Stimulated activated CD4-positive, alpha-beta T cell treated with anti-CD3 and anti-CD28 coated beads, Interleukin-12 subunit alpha, Interleukin-12 subunit beta, amount 100 ng/mL, for 4 hours (primary cell): ENCODE results near the gene ALDH1A3.

Source experiments
- DNase-seq: peaks from one replicate; pipeline ENCODE4 v3.0.0-alpha.2; 2020

The ALDH1A3 gene

GRCh38 chr15:100902436-100903167, 23.0 kb downstream of the ALDH1A3 start:
- DNase-seq, result no peak

GRCh38 chr15:100903168-100903554, 23.5 kb downstream of the ALDH1A3 start:
- no peak for DNase-seq

- DNase-seq, result no peak
These were observed 26.2 kb downstream of the ALDH1A3 start for GRCh38 chr15:100905850-100906249.

- no peak for DNase-seq
These were observed 28.8 kb downstream of the ALDH1A3 start for GRCh38 chr15:100908466-100908865.

GRCh38 chr15:100909565-100909964, 29.9 kb downstream of the ALDH1A3 start:
- no peak for DNase-seq

GRCh38 chr15:100909989-100910955, 30.6 kb downstream of the ALDH1A3 start:
- DNase-seq, result no peak

- no peak for DNase-seq
These were observed 31.5 kb downstream of the ALDH1A3 start for GRCh38 chr15:100911086-100911485.

- DNase-seq, result no peak
These were observed 34.3 kb downstream of the ALDH1A3 start for GRCh38 chr15:100913961-100914360.

GRCh38 chr15:100914876-100915275, 35.2 kb downstream of the ALDH1A3 start:
- no peak for DNase-seq

- DNase-seq, result peak; percentile 72
These were observed 38.5 kb downstream of the ALDH1A3 start for GRCh38 chr15:100918034-100918689.

GRCh38 chr15:100918690-100919480, 39.3 kb downstream of the ALDH1A3 start, which contains the start of gene LRRK1:
Gene LRRK1 (plus strand): TSS chr15:100919357. CDS start chr15:100924633, 5,276 bp downstream.
- DNase-seq, result peak; percentile 11

- DNase-seq, result peak; percentile 18
These were observed 40.1 kb downstream of the ALDH1A3 start for GRCh38 chr15:100919481-100920405.

- DNase-seq, result no peak
These were observed 41.0 kb downstream of the ALDH1A3 start for GRCh38 chr15:100920516-100921135.

GRCh38 chr15:100922192-100923040, 42.8 kb downstream of the ALDH1A3 start:
- DNase-seq, result no peak

- no peak for DNase-seq
These were observed 43.4 kb downstream of the ALDH1A3 start for GRCh38 chr15:100923076-100923475.

GRCh38 chr15:100923902-100924301, 44.3 kb downstream of the ALDH1A3 start:
- DNase-seq, result no peak

- DNase-seq, result no peak
These were observed 44.8 kb downstream of the ALDH1A3 start for GRCh38 chr15:100924436-100924835.

- DNase-seq, result no peak
These were observed 45.8 kb downstream of the ALDH1A3 start for GRCh38 chr15:100925480-100925879.

- no peak for DNase-seq
These were observed 46.6 kb downstream of the ALDH1A3 start for GRCh38 chr15:100926258-100926657.
